T-cell (primary cell): Measurements from ENCODE around the gene CENPX. TPM values are rescaled to one million over a fixed set of nuclear protein-coding genes. Genes with fewer than 3 reads are reported as not detected.

Experiments
- ATAC-seq, 4 experiments: fragments of 200-7000 bp in 3 of 4; fragments of 150-1000 bp in 1 of 4; cut with Tn5 transposase; replicated peaks in 1 of 4; 1 replicate in 3 of 4; 2 replicates in 1 of 4; pipeline ENCODE4 v1.10.0; 2021; ENCODE audit warnings: moderate library complexity in 3 of 4, mild to moderate bottlenecking in 2 of 4, moderate number of reproducible peaks in 1 of 4
- CTCF ChIA-PET, 2 donors: fragments of 300-600 bp; sonication (Branson Sonifier 250); formaldehyde crosslinking; loops; one replicate each; lab custom pipeline; 2022; ENCODE audit warnings: antibody characterized with exemption in 2 of 2; lab: Charles Lee
- POLR2A ChIA-PET, 2 donors: fragments of 300-600 bp; sonication (Branson Sonifier 250); formaldehyde crosslinking; loops; one replicate each; lab custom pipeline; 2022; ENCODE audit warnings: antibody characterized with exemption in 2 of 2; lab: Charles Lee
- DNase-seq, 35 experiments: peaks; one replicate each; pipeline versions ENCODE4 v3.0.0 to v3.0.0-alpha.2; 2013 to 2023
- H3K27ac ChIP-seq: one replicate; pipeline ENCODE4 v1.5.1; 2013; ENCODE audit warnings: low read length
- H3K27me3 ChIP-seq, 2 experiments: replicated peaks in 1 of 2; 1 replicate in 1 of 2; 2 replicates in 1 of 2; pipeline versions ENCODE4 v1.6.1 to v1.7.0; 2013; ENCODE audit warnings: low read length in 1 of 2, mixed read lengths in 1 of 2; ENCODE audit not compliant: control insufficient read depth in 2 of 2, insufficient read depth in 2 of 2; ENCODE audit errors: extremely low read depth in 1 of 2
- H3K36me3 ChIP-seq, 2 donors: 1 replicate in 1 of 2; 2 replicates in 1 of 2; pipeline versions ENCODE4 v1.6.1 to v1.7.0; 2013; ENCODE audit warnings: low read length in 1 of 2; ENCODE audit not compliant: control insufficient read depth in 2 of 2, insufficient read depth in 1 of 2; ENCODE audit errors: extremely low read depth in 1 of 2
- H3K4me1 ChIP-seq, 2 experiments: 1 replicate in 1 of 2; 2 replicates in 1 of 2; pipeline versions ENCODE4 v1.6.1 to v1.7.0; 2013; ENCODE audit warnings: low read length in 2 of 2, mixed read lengths in 1 of 2; ENCODE audit not compliant: insufficient read depth in 2 of 2, control insufficient read depth in 1 of 2; ENCODE audit errors: extremely low read depth in 1 of 2
- H3K4me3 ChIP-seq, 2 donors: 1 replicate in 1 of 2; 2 replicates in 1 of 2; pipeline versions ENCODE4 v1.5.1 to v1.7.0; 2013; ENCODE audit warnings: mild to moderate bottlenecking in 2 of 2, low read length in 1 of 2, moderate library complexity in 1 of 2; ENCODE audit not compliant: control insufficient read depth in 1 of 2; ENCODE audit errors: extremely low read depth in 1 of 2
- H3K9me3 ChIP-seq: 2 replicates; pipeline ENCODE4 v1.7.0; 2013
- H3K27ac Mint-ChIP-seq, 2 donors: one replicate each; pipeline ENCODE4 v1.8.0; 2020 to 2021; ENCODE audit warnings: mild to moderate bottlenecking in 2 of 2, mixed read lengths in 2 of 2
- H3K27me3 Mint-ChIP-seq, 2 donors: one replicate each; pipeline ENCODE4 v1.8.0; 2021 to 2022; ENCODE audit warnings: mixed read lengths in 2 of 2
- H3K36me3 Mint-ChIP-seq: one replicate; pipeline ENCODE4 v1.8.0; 2021; ENCODE audit warnings: mixed read lengths
- H3K4me1 Mint-ChIP-seq, 3 donors: one replicate each; pipeline ENCODE4 v1.8.0; 2020 to 2022; ENCODE audit warnings: mixed read lengths in 3 of 3, mild to moderate bottlenecking in 1 of 3
- H3K4me3 Mint-ChIP-seq, 3 donors: one replicate each; pipeline ENCODE4 v1.8.0; 2020 to 2022; ENCODE audit warnings: mild to moderate bottlenecking in 3 of 3, mixed read lengths in 3 of 3, moderate library complexity in 3 of 3
- H3K9me3 Mint-ChIP-seq, 3 donors: one replicate each; pipeline ENCODE4 v1.8.0; 2020 to 2022; ENCODE audit warnings: mixed read lengths in 3 of 3
- WGBS: methylation state at CpG from one replicate; pipeline ENCODE4 v1.1.5; 2013; ENCODE audit warnings: missing lambda C conversion rate; ENCODE audit not compliant: insufficient coverage; 5-methylcytosine and 5-hydroxymethylcytosine counted together
- total RNA-seq, 35 experiments: library from RNA in 6 of 35; stranded (reverse) in 6 of 35; fragments of 120-200 nt in 1 of 35; gene quantifications; one replicate each; pipeline versions ENCODE4 v1.2.1 to v1.2.4 and lab custom pipeline; 2013 to 2026

CENPX gene
- total RNA-seq, 5 donors from 2014 or later (not counting 1 experiment from before 2014, with no cell fraction given) = 26.7 to 47.8 (median 43.7) TPM

DNA sequence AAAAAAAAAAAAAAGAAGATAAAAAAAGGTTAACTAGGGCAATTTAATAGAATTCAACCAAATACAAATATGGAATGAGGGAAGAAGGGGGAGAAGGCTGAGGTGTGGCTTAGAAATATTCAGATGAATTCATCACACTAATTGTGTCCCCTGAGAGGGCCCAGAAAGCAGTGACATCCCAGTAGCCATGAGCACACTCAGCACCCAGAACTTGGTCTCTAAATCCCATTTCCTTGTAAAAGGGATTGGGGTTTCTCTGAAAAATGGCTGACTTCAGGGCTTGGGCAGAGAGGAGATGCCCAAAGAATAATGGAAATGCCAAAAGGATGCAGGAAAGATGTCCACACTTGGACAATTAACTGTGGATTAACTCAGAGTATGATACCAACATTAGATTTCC lies 49.2 kb downstream of the CENPX start:
- H3K9me3 Mint-ChIP-seq = no peaks in the 10 kb centered on the region
- POLR2A ChIA-PET = no interaction called here
- no peak overlapping the region for H3K27ac ChIP-seq
- CTCF ChIA-PET = interaction anchor here in 1 of 2 donors (0.6 kb wide), 1 partner anchor 9 kb away, joined by 4 read pairs; no protein-coding TSS in a partner anchor
- H3K36me3 Mint-ChIP-seq = no peaks in the 10 kb centered on the region
- no peak for DNase-seq
- peaks cover 21 to 25% (median 25%) of the 10 kb centered on the region in 3 donors for H3K4me1 Mint-ChIP-seq
- H3K27me3 Mint-ChIP-seq = no peaks in the 10 kb centered on the region
- H3K4me1 ChIP-seq = peaks cover 13 to 28% of the 10 kb centered on the region in 2 experiments
- H3K9me3 ChIP-seq = no peaks in the 10 kb centered on the region
- no peak overlapping the region for H3K4me3 Mint-ChIP-seq
- H3K27me3 ChIP-seq = peaks cover 0 to 5% of the 10 kb centered on the region in 2 experiments
- H3K36me3 ChIP-seq = no peaks in the 10 kb centered on the region
- no peak overlapping the region for H3K4me3 ChIP-seq
- no peak for ATAC-seq
- H3K27ac Mint-ChIP-seq = no peak overlapping the region

DNA sequence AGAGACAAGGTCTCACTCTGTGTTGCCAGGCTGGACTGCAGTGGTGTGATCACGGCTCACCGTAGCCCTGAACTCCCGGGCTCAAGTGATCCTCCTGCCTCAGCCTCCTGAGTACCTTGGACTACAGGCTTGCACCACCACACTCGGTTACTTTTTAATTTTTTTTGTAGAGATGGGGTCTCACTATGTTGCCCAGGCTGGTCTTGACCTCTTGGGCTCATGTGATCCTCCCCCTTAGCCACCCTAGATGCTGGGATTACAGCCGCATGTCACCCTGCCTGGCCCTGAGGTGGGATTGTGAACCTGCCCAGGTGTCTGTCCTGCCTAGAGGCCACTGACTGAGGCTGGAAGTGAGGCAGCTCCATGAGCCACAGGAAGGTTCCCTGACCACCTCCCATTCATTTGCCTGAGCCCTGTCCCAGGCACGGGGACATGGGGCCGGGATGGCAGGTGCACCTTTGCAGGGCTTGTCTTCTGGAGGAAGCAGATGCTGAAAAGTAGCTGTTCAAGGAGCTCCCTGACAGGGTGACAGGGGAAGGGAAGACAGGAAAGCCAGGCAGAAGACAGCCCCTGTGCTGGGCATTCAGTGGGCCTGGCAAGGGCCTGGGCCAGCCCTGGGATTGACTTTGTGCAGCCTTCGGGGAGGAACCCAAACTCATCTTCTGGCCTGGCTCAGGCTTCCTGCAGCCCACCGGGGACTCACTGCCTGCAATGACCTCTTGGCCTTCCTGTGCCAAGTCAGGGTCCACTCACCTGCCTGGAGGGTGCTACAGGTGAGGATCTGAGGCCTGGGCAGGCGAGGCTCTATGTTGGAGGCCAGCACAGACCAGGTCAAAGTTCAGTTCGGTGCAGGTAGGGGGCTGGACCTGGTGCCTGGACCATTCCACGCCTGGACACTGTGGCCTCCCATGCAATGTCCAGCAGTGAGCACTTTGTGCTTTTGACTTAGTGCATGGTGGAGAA lies 53.5 kb downstream of the CENPX start:
- peaks cover 0 to 4% of the 10 kb centered on the region in 2 donors for H3K27me3 Mint-ChIP-seq
- peak overlapping the region in 1 of 3 donors; percentile 71 for H3K4me3 Mint-ChIP-seq
- no peak overlapping the region for H3K27ac ChIP-seq
- no peaks in the 10 kb centered on the region for H3K36me3 Mint-ChIP-seq
- CTCF ChIA-PET = no interaction called here
- no peaks in the 10 kb centered on the region for H3K9me3 Mint-ChIP-seq
- ATAC-seq (no peak), DNase-seq (no peak)
- peaks cover 0 to 14% of the 10 kb centered on the region in 2 experiments for H3K27me3 ChIP-seq
- WGBS = 86% methylated on average over 7 of the region's 12 CpGs
- H3K4me1 ChIP-seq = peaks cover 12 to 35% of the 10 kb centered on the region in 2 experiments
- H3K4me1 Mint-ChIP-seq = peaks cover 18 to 26% (median 24%) of the 10 kb centered on the region in 3 donors
- H3K27ac Mint-ChIP-seq = peak overlapping the region; percentile 31 to 80
- no peaks in the 10 kb centered on the region for H3K36me3 ChIP-seq
- POLR2A ChIA-PET = no interaction called here
- no peaks in the 10 kb centered on the region for H3K9me3 ChIP-seq
- H3K4me3 ChIP-seq = no peak overlapping the region

Other genes starting within 250 kb of the CENPX start
- under 1 TPM in 1 of 5 donors, not detected in 4; 0.13 TPM for gene GCGR, start 218.7 kb downstream of the CENPX start, total RNA-seq
- 10 to 100 TPM; 46.4 to 92.4 (median 77.1) TPM for gene MCRIP1, start 189.6 kb downstream of the CENPX start, total RNA-seq
- not detected for gene PPP1R27, start 187.8 kb downstream of the CENPX start, total RNA-seq
- gene P4HB, start 162.3 kb downstream of the CENPX start, total RNA-seq = 100 to 1,000 TPM; 228 to 324 (median 269) TPM
- 100 to 1,000 TPM; 473 to 577 (median 504) TPM for gene ARHGDIA, start 151.5 kb downstream of the CENPX start, total RNA-seq
- 10 to 100 TPM; 58.2 to 82.9 (median 63.4) TPM for gene ALYREF, start 131.3 kb downstream of the CENPX start, total RNA-seq
- gene ANAPC11, start 131.2 kb downstream of the CENPX start, total RNA-seq = 10 to 100 TPM; 37.6 to 61.3 (median 51.1) TPM
- gene NPB, start 120.6 kb downstream of the CENPX start, total RNA-seq = under 1 TPM; 0.16 to 0.51 (median 0.41) TPM
- gene PCYT2, start 111.5 kb downstream of the CENPX start, total RNA-seq = 10 to 100 TPM; 24.5 to 55.2 (median 48.2) TPM
- gene SIRT7, start 104.7 kb downstream of the CENPX start, total RNA-seq = 10 to 100 TPM; 54.3 to 96.2 (median 77.4) TPM
- gene MAFG, start 95.1 kb downstream of the CENPX start, total RNA-seq = 10 to 100 TPM; 10.6 to 24.8 (median 18.8) TPM
- gene PYCR1, start 85.6 kb downstream of the CENPX start, total RNA-seq = 10 to 100 TPM in 2 of 5 donors, 1 to 10 TPM in 2, under 1 TPM in 1; 0.93 to 15.4 (median 8.2) TPM
- not detected for gene MYADML2, start 75.6 kb downstream of the CENPX start, total RNA-seq
- gene NOTUM, start 61.7 kb downstream of the CENPX start, total RNA-seq = under 1 TPM in 3 of 5 donors, not detected in 2; 0.13 to 0.33 (median 0.29) TPM
- gene ASPSCR1, start 45.2 kb downstream of the CENPX start, total RNA-seq = 10 to 100 TPM; 34.6 to 49.7 (median 44.9) TPM
- gene LRRC45, start 427 bp upstream of the CENPX start, total RNA-seq = 10 to 100 TPM; 13.3 to 28.5 (median 22.3) TPM
- gene RAC3, start 8.8 kb upstream of the CENPX start, total RNA-seq = 1 to 10 TPM; 1.1 to 5.4 (median 3.6) TPM
- 100 to 1,000 TPM in 1 of 5 donors, 10 to 100 TPM in 4; 70.4 to 111 (median 96.1) TPM for gene DCXR, start 14.8 kb upstream of the CENPX start, total RNA-seq
- 10 to 100 TPM; 31.5 to 38.6 (median 35.2) TPM for gene RFNG, start 28.9 kb upstream of the CENPX start, total RNA-seq
- gene GPS1, start 29.0 kb upstream of the CENPX start, total RNA-seq = 100 to 1,000 TPM in 2 of 5 donors, 10 to 100 TPM in 3; 75.3 to 117 (median 98.0) TPM
- gene DUS1L, start 42.9 kb upstream of the CENPX start, total RNA-seq = 100 to 1,000 TPM; 137 to 186 (median 177) TPM
- 100 to 1,000 TPM in 2 of 5 donors, 10 to 100 TPM in 3; 48.2 to 144 (median 52.5) TPM for gene FASN, start 75.4 kb upstream of the CENPX start, total RNA-seq
- 100 to 1,000 TPM in 3 of 5 donors, 10 to 100 TPM in 2; 86.4 to 127 (median 103) TPM for gene CCDC57, start 190.0 kb upstream of the CENPX start, total RNA-seq
- gene SLC16A3, start 206.2 kb upstream of the CENPX start, total RNA-seq = 10 to 100 TPM; 31.9 to 47.3 (median 40.9) TPM